GM12892 (cell line): Measurements from ENCODE around the gene CENPT.
A peak's percentile ranks its signal among the peaks of the same experiment; 100 is the strongest.

ENCODE experiments used
- DNase-seq: peaks from one replicate; pipeline ENCODE4 v3.0.0; 2011; ENCODE audit not compliant: insufficient read length
- FAIRE-seq: peaks from 2 replicates; lab custom pipeline; 2011; peaks lifted over from hg19 to GRCh38; lab: Jason Lieb, UNC
- POLR2A ChIP-seq: IDR thresholded peaks from 2 replicates; pipeline ENCODE4 v1.6.1; 2011; ENCODE audit warnings: low read depth, low read length, control low read depth
- POLR2AphosphoS5 ChIP-seq: IDR thresholded peaks from 2 replicates; pipeline ENCODE4 v1.6.1; 2011; ENCODE audit warnings: low read depth, low read length, control low read depth
- TAF1 ChIP-seq: IDR thresholded peaks from 2 replicates; pipeline ENCODE4 v1.6.1; 2011; ENCODE audit warnings: low read depth, mild to moderate bottlenecking, control low read depth, low read length, borderline replicate concordance

The CENPT gene

GRCh38 chr16:67857547-67858233 is 10.2 kb upstream of the CENPT start:
- DNase-seq: no peak
- TF ChIP-seq POLR2A (no peak), TAF1 (no peak), POLR2AphosphoS5 (no peak)
- no peak for FAIRE-seq

- DNase-seq (no peak), FAIRE-seq (no peak)
- TF ChIP-seq TAF1 (no peak), POLR2A (no peak), POLR2AphosphoS5 (no peak)
Observed at GRCh38 chr16:67856927-67857546, 9.5 kb upstream of the CENPT start.

- no peak for FAIRE-seq
- TF ChIP-seq POLR2AphosphoS5 (no peak), POLR2A (no peak)
- DNase-seq: no peak
Observed at GRCh38 chr16:67855789-67856188, 8.3 kb upstream of the CENPT start.

- FAIRE-seq: no peak
- TF ChIP-seq POLR2A (no peak), POLR2AphosphoS5 (no peak), TAF1 (no peak)
Observed at GRCh38 chr16:67853670-67854069, 6.2 kb upstream of the CENPT start.

GRCh38 chr16:67848118-67848517 is 625 bp upstream of the CENPT start:
- FAIRE-seq: no peak
- no peak for DNase-seq
- TF ChIP-seq POLR2A (no peak), TAF1 (no peak), POLR2AphosphoS5 (no peak)

More at GRCh38 chr16:67853670-67854069, 6.2 kb upstream of the CENPT start:
- DNase-seq: no peak

GRCh38 chr16:67846320-67847063 is 1.0 kb downstream of the CENPT start, which contains the start of gene NUTF2:
Gene NUTF2 (plus strand): TSS chr16:67846933. CDS start chr16:67865131, 18,198 bp downstream.
- peak; percentile 88 for FAIRE-seq
- TF ChIP-seq POLR2AphosphoS5 (peak; percentile 42; the same call in 1 of the 2 replicates), POLR2A (peak; percentile 75; the same call in 1 of the 2 replicates), TAF1 (peak; percentile 49; the same call in 1 of the 2 replicates)

GRCh38 chr16:67846063-67846319 is 1.5 kb downstream of the CENPT start:
- TF ChIP-seq POLR2A: no peak
- TF ChIP-seq POLR2AphosphoS5: no peak
- no peak for TF ChIP-seq TAF1
- DNase-seq: no peak
- FAIRE-seq: no peak

More at GRCh38 chr16:67846320-67847063, 1.0 kb downstream of the CENPT start, which contains the start of gene NUTF2:
- DNase-seq: peak; percentile 95

- DNase-seq (no peak), FAIRE-seq (no peak)
- TF ChIP-seq TAF1: no peak
- no peak for TF ChIP-seq POLR2A
Observed at GRCh38 chr16:67845291-67846062, 2.0 kb downstream of the CENPT start.

- FAIRE-seq (no peak), DNase-seq (no peak)
- no peak for TF ChIP-seq TAF1
- TF ChIP-seq POLR2AphosphoS5: no peak
- TF ChIP-seq POLR2A: no peak
Observed at GRCh38 chr16:67844497-67844896, 3.0 kb downstream of the CENPT start.

- TF ChIP-seq POLR2A (no peak), TAF1 (no peak), POLR2AphosphoS5 (no peak)
- no peak for DNase-seq
- FAIRE-seq: peak; percentile 24
Observed at GRCh38 chr16:67843343-67843765, 4.1 kb downstream of the CENPT start.

GRCh38 chr16:67842509-67843342 is 4.8 kb downstream of the CENPT start:
- peak; percentile 54 for DNase-seq
- TF ChIP-seq POLR2A (0 out of 2 replicates have a peak, but pooled peaks have one; percentile 17), TAF1 (0 out of 2 replicates have a peak, but pooled peaks have one; percentile 23), POLR2AphosphoS5 (no peak)
- peak; percentile 83 for FAIRE-seq
